HepG2 (cell line): ENCODE data around the gene SYMPK. TPM values are rescaled to one million over a fixed set of nuclear protein-coding genes. Genes with fewer than 3 reads are reported as not detected.

Source experiments
- EEA1 ChIP-seq: sonication (generic); formaldehyde crosslinking; IDR thresholded peaks from 2 replicates; pipeline ENCODE4 v1.5.1; 2020; ENCODE audit warnings: mild to moderate bottlenecking, missing genetic modification reagents, borderline replicate concordance
- KLF6 ChIP-seq: IDR thresholded peaks from 2 replicates; pipeline ENCODE4 v1.8.0; 2016; ENCODE audit warnings: missing biosample characterization, missing genetic modification reagents
- NFKBIZ ChIP-seq: IDR thresholded peaks from 2 replicates; pipeline ENCODE4 v1.6.1; 2018; ENCODE audit warnings: missing genetic modification reagents, missing compliant biosample characterization
- SIX1 ChIP-seq: sonication (generic); formaldehyde crosslinking; IDR thresholded peaks from 2 replicates; pipeline ENCODE4 v1.4.0; 2020; ENCODE audit warnings: missing genetic modification reagents, borderline replicate concordance
- SMAD9 ChIP-seq: sonication (generic); formaldehyde crosslinking; IDR thresholded peaks from 2 replicates; pipeline ENCODE4 v1.5.1; 2020; ENCODE audit warnings: mild to moderate bottlenecking, missing genetic modification reagents
- TP53 ChIP-seq: sonication (generic); formaldehyde crosslinking; conservative IDR thresholded peaks from 2 replicates; pipeline ENCODE4 v1.4.0; 2020; ENCODE audit warnings: missing genetic modification reagents
- ZNF34 ChIP-seq: sonication (generic); formaldehyde crosslinking; IDR thresholded peaks from 2 replicates; pipeline ENCODE4 v1.4.0; 2020; ENCODE audit warnings: mild to moderate bottlenecking, missing genetic modification reagents, borderline replicate concordance
- ZNF343 ChIP-seq: sonication (generic); formaldehyde crosslinking; IDR thresholded peaks from 2 replicates; pipeline ENCODE4 v1.4.0; 2020; ENCODE audit warnings: mild to moderate bottlenecking, missing genetic modification reagents
- ZNF605 ChIP-seq: sonication (generic); formaldehyde crosslinking; IDR thresholded peaks from 2 replicates; pipeline ENCODE4 v1.8.0; 2022; ENCODE audit warnings: mild to moderate bottlenecking, missing genetic modification reagents
- ZNF883 ChIP-seq: sonication (generic); formaldehyde crosslinking; IDR thresholded peaks from 2 replicates; pipeline ENCODE4 v1.5.1; 2020; ENCODE audit warnings: mild to moderate bottlenecking, missing genetic modification reagents; ENCODE audit errors: not compliant biosample characterization
- polyA plus RNA-seq, 8 experiments: library from polyadenylated mRNA; depleted of rRNA in 3 of 8; stranded (reverse) in 7 of 8; unstranded in 1 of 8; fragments of >200 nt; fragmentation: Illumina TruSeq in 4 of 8; extraction: Trizol in 4 of 8; gene quantifications; 2 replicates each; pipeline versions ENCODE4 v1.2.1 to v1.2.3, GENCODE V29; 2011 to 2016; ENCODE audit warnings: low read depth in 4 of 8, missing spikeins in 1 of 8, mixed read lengths in 1 of 8; ENCODE audit not compliant: insufficient read depth in 1 of 8
- total RNA-seq, 5 experiments: library from RNA; depleted of rRNA; stranded (reverse); fragments of >200 nt; fragmentation: Illumina TruSeq; extraction: Trizol; gene quantifications; 2 replicates each; pipeline ENCODE4 v1.2.3, GENCODE V29; 2016; ENCODE audit warnings: low read depth in 1 of 5
- TF ChIP-seq, protein P1 (sequence below): sonication (generic); formaldehyde crosslinking; IDR thresholded peaks from 2 replicates; pipeline ENCODE4 v1.4.0; 2020; ENCODE audit warnings: missing genetic modification reagents
- TF ChIP-seq, protein P2 (sequence below): sonication (generic); formaldehyde crosslinking; IDR thresholded peaks from 2 replicates; pipeline ENCODE4 v1.4.0; 2020; ENCODE audit warnings: missing genetic modification reagents
- TF ChIP-seq, protein P3 (sequence below): sonication (generic); formaldehyde crosslinking; IDR thresholded peaks from 2 replicates; pipeline ENCODE4 v1.4.0; 2020; ENCODE audit warnings: missing genetic modification reagents
- TF ChIP-seq, protein P4 (sequence below): sonication (generic); formaldehyde crosslinking; IDR thresholded peaks from 2 replicates; pipeline ENCODE4 v1.5.0; 2020; ENCODE audit warnings: mild to moderate bottlenecking, missing genetic modification reagents, borderline replicate concordance

Gene SYMPK
- total and polyA plus RNA-seq, 2 of the 13 experiments (the other 11 are each of a cell fraction or from before 2014, with no cell fraction given): 21.9 to 55.7 TPM

DNA sequence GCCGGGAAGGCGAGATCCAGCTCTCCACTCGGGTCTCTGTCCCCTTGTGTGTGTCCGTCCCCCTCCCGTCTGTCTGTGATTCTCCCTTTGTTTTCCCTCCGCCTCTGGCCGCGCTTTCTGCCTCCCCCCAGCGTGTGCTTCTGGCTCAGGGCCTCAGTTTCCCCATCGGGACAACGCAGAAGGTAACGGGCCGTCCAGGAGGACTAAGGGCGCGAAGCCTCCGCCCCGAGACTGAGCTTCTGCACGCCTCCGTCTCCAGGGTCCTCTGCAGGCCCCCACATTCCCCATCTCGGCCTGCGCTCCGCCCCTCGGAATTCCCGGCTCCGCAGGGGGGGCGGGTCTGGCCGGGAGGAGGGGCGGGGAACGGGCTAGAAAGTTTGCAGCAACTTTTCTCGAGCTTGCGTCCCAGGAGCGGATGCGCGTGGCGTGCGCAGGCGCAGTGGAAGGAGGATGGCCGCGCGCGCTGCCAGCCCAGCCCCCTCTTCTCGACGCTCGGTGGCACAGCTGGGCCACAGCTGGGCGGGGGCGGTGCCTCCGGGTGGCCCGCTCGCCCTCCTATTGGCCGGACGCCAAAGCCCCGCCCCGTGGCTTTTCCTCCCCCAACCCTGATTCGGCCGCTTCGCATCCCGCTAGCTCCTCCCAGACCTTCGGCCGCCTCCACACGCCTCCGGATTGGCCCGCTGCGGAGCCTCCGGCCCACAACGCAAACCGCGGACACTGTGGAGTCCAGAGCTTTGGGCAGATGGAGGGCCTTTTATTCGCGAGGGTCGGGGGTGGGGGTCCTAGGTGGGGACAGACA is 93.8 kb downstream of the SYMPK start, which contains the start of gene SIX5 (continued):
- TF ChIP-seq, protein P1, sequence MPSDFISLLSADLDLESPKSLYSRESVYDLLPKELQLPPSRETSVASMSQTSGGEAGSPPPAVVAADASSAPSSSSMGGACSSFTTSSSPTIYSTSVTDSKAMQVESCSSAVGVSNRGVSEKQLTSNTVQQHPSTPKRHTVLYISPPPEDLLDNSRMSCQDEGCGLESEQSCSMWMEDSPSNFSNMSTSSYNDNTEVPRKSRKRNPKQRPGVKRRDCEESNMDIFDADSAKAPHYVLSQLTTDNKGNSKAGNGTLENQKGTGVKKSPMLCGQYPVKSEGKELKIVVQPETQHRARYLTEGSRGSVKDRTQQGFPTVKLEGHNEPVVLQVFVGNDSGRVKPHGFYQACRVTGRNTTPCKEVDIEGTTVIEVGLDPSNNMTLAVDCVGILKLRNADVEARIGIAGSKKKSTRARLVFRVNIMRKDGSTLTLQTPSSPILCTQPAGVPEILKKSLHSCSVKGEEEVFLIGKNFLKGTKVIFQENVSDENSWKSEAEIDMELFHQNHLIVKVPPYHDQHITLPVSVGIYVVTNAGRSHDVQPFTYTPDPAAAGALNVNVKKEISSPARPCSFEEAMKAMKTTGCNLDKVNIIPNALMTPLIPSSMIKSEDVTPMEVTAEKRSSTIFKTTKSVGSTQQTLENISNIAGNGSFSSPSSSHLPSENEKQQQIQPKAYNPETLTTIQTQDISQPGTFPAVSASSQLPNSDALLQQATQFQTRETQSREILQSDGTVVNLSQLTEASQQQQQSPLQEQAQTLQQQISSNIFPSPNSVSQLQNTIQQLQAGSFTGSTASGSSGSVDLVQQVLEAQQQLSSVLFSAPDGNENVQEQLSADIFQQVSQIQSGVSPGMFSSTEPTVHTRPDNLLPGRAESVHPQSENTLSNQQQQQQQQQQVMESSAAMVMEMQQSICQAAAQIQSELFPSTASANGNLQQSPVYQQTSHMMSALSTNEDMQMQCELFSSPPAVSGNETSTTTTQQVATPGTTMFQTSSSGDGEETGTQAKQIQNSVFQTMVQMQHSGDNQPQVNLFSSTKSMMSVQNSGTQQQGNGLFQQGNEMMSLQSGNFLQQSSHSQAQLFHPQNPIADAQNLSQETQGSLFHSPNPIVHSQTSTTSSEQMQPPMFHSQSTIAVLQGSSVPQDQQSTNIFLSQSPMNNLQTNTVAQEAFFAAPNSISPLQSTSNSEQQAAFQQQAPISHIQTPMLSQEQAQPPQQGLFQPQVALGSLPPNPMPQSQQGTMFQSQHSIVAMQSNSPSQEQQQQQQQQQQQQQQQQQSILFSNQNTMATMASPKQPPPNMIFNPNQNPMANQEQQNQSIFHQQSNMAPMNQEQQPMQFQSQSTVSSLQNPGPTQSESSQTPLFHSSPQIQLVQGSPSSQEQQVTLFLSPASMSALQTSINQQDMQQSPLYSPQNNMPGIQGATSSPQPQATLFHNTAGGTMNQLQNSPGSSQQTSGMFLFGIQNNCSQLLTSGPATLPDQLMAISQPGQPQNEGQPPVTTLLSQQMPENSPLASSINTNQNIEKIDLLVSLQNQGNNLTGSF: no peak
- TF ChIP-seq ZNF34 (CRISPR knock-in tag) (0 out of 2 replicates have a peak, but pooled peaks have one; percentile 64), KLF6 (0 out of 2 replicates have a peak, but pooled peaks have one; percentile 62), ZNF605 (no peak; the same call in 1 of the 2 replicates), SMAD9 (CRISPR knock-in tag) (no peak), EEA1 (no peak; the same call in 1 of the 2 replicates), ZNF343 (CRISPR knock-in tag) (0 out of 2 replicates have a peak, but pooled peaks have one; percentile 62), ZNF883 (CRISPR knock-in tag) (no peak), TP53 (no peak), SIX1 (0 out of 2 replicates have a peak, but pooled peaks have one; percentile 26), NFKBIZ (0 out of 2 replicates have a peak, but pooled peaks have one; percentile 79)
- TF ChIP-seq, protein P2, sequence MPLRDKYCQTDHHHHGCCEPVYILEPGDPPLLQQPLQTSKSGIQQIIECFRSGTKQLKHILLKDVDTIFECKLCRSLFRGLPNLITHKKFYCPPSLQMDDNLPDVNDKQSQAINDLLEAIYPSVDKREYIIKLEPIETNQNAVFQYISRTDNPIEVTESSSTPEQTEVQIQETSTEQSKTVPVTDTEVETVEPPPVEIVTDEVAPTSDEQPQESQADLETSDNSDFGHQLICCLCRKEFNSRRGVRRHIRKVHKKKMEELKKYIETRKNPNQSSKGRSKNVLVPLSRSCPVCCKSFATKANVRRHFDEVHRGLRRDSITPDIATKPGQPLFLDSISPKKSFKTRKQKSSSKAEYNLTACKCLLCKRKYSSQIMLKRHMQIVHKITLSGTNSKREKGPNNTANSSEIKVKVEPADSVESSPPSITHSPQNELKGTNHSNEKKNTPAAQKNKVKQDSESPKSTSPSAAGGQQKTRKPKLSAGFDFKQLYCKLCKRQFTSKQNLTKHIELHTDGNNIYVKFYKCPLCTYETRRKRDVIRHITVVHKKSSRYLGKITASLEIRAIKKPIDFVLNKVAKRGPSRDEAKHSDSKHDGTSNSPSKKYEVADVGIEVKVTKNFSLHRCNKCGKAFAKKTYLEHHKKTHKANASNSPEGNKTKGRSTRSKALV: peak; percentile 58; the same call in 1 of the 2 replicates
- TF ChIP-seq, protein P3, sequence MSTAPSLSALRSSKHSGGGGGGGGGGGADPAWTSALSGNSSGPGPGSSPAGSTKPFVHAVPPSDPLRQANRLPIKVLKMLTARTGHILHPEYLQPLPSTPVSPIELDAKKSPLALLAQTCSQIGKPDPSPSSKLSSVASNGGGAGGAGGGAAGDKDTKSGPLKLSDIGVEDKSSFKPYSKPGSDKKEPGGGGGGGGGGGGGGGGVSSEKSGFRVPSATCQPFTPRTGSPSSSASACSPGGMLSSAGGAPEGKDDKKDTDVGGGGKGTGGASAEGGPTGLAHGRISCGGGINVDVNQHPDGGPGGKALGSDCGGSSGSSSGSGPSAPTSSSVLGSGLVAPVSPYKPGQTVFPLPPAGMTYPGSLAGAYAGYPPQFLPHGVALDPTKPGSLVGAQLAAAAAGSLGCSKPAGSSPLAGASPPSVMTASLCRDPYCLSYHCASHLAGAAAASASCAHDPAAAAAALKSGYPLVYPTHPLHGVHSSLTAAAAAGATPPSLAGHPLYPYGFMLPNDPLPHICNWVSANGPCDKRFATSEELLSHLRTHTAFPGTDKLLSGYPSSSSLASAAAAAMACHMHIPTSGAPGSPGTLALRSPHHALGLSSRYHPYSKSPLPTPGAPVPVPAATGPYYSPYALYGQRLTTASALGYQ (CRISPR knock-in tag): peak; percentile 64
- TF ChIP-seq, protein P4, sequence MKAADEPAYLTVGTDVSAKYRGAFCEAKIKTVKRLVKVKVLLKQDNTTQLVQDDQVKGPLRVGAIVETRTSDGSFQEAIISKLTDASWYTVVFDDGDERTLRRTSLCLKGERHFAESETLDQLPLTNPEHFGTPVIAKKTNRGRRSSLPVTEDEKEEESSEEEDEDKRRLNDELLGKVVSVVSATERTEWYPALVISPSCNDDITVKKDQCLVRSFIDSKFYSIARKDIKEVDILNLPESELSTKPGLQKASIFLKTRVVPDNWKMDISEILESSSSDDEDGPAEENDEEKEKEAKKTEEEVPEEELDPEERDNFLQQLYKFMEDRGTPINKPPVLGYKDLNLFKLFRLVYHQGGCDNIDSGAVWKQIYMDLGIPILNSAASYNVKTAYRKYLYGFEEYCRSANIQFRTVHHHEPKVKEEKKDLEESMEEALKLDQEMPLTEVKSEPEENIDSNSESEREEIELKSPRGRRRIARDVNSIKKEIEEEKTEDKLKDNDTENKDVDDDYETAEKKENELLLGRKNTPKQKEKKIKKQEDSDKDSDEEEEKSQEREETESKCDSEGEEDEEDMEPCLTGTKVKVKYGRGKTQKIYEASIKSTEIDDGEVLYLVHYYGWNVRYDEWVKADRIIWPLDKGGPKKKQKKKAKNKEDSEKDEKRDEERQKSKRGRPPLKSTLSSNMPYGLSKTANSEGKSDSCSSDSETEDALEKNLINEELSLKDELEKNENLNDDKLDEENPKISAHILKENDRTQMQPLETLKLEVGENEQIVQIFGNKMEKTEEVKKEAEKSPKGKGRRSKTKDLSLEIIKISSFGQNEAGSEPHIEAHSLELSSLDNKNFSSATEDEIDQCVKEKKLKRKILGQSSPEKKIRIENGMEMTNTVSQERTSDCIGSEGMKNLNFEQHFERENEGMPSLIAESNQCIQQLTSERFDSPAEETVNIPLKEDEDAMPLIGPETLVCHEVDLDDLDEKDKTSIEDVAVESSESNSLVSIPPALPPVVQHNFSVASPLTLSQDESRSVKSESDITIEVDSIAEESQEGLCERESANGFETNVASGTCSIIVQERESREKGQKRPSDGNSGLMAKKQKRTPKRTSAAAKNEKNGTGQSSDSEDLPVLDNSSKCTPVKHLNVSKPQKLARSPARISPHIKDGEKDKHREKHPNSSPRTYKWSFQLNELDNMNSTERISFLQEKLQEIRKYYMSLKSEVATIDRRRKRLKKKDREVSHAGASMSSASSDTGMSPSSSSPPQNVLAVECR (CRISPR knock-in tag): peak; percentile 81
